ENCODE data around the gene OR10H2.

Gene OR10H2

DNA sequence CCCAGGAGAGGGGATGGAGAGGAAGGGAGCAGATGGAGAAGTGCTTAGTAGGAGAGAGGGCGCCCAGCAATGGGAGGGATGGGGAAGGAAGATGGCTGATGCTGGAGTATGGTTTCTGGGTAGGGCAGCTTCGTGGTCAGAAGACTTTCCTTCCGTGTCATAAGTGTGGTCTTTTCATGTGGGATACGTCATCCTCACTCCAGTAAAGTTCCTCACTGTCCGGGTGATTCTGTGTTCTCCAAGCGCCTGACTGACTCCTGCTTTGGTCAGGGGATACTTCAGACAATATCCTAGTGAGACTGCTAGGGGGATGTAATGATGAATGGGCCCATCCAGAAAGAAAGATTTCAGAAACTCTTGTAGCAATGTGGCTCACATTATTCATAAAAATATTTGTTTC, 6.1 kb downstream of the OR10H2 start:
- Histone ChIP-seq H3K18ac (ENCODE audit: low read depth in 1 of 2, low read length in 2 of 2) (no peak overlapping the region), H3K14ac (ENCODE audit: low read length in 2 of 2) (no peak overlapping the region), H2AFZ (ENCODE audit: low read depth, low read length) (no peak overlapping the region), H4K8ac (ENCODE audit: low read length) (no peak overlapping the region), H3K9ac (ENCODE audit: low read length) (no peak overlapping the region), H2BK12ac (ENCODE audit: low read length in 2 of 2) (no peak overlapping the region), H3K4me3 (ENCODE audit: insufficient read depth in 1 of 2, low read depth in 1 of 2, low read length in 2 of 2) (no peak overlapping the region), H3K27ac (ENCODE audit: low read length, poor library complexity, severe bottlenecking) (no peak overlapping the region), H3K23ac (ENCODE audit: low read length in 2 of 2) (no peak overlapping the region), H3K4ac (ENCODE audit: low read depth in 1 of 2, low read length in 2 of 2) (no peak overlapping the region), H2BK5ac (ENCODE audit: low read depth, low read length, poor library complexity, severe bottlenecking) (no peak overlapping the region), H3K9me3 (ENCODE audit: control insufficient read depth, low read length) (peaks cover 2% of the 10 kb centered on the region), H4K91ac (ENCODE audit: low read length) (no peak overlapping the region), H3K36me3 (ENCODE audit: control insufficient read depth in 1 of 2, insufficient read depth in 2 of 2, low read depth in 1 of 2, low read length in 2 of 2) (no peaks in the 10 kb centered on the region), H2BK15ac (ENCODE audit: low read depth, poor library complexity, severe bottlenecking) (no peak overlapping the region), H3K79me1 (replicated peaks; ENCODE audit: low read length, poor library complexity, severe bottlenecking) (no peaks in the 10 kb centered on the region), H2BK120ac (ENCODE audit: low read depth, low read length) (no peak overlapping the region), H3K4me1 (ENCODE audit: control insufficient read depth, insufficient read depth, low read depth, low read length) (no peaks in the 10 kb centered on the region), H2AK5ac (ENCODE audit: low read length, severe bottlenecking) (no peak overlapping the region), H3K4me2 (ENCODE audit: low read length, poor library complexity, severe bottlenecking) (no peak overlapping the region), H3K27me3 (ENCODE audit: control insufficient read depth in 1 of 2, insufficient read depth in 1 of 2, low read length in 2 of 2) (no peaks in the 10 kb centered on the region)
- DNase-seq: no peak
- WGBS: 64% methylated on average over 6 of the region's 6 CpGs

- no peak within 1 kb of the TSS for H2AK5ac ChIP-seq (ENCODE audit: low read length, severe bottlenecking)
- no peak within 1 kb of the TSS for H3K9ac ChIP-seq (ENCODE audit: low read length)
- DNase-seq: no peak
- no peak within 1 kb of the TSS for H3K4me3 ChIP-seq (ENCODE audit: insufficient read depth in 1 of 2, low read depth in 1 of 2, low read length in 2 of 2)
- H3K4me2 ChIP-seq (ENCODE audit: low read length, poor library complexity, severe bottlenecking): no peak within 1 kb of the TSS
- no peak within 1 kb of the TSS for H2BK120ac ChIP-seq (ENCODE audit: low read depth, low read length)
- H3K14ac ChIP-seq (ENCODE audit: low read length in 2 of 2): no peak within 1 kb of the TSS
- H3K79me1 ChIP-seq (replicated peaks; ENCODE audit: low read length, poor library complexity, severe bottlenecking): no peaks in the 10 kb centered on the region
- no peak within 1 kb of the TSS for H2BK5ac ChIP-seq (ENCODE audit: low read depth, low read length, poor library complexity, severe bottlenecking)
- H2BK15ac ChIP-seq (ENCODE audit: low read depth, poor library complexity, severe bottlenecking): no peak within 1 kb of the TSS
- H3K4me1 ChIP-seq (ENCODE audit: control insufficient read depth, insufficient read depth, low read depth, low read length): no peaks in the 10 kb centered on the region
- H3K23ac ChIP-seq (ENCODE audit: low read length in 2 of 2): no peak within 1 kb of the TSS
- no peak within 1 kb of the TSS for H3K27ac ChIP-seq (ENCODE audit: low read length, poor library complexity, severe bottlenecking)
- 23% methylated on average over 4 of the region's 4 CpGs for WGBS
- no peak within 1 kb of the TSS for H3K4ac ChIP-seq (ENCODE audit: low read depth in 1 of 2, low read length in 2 of 2)
- H3K18ac ChIP-seq (ENCODE audit: low read depth in 1 of 2, low read length in 2 of 2): no peak within 1 kb of the TSS
- H4K8ac ChIP-seq (ENCODE audit: low read length): no peak within 1 kb of the TSS
- no peaks in the 10 kb centered on the region for H3K36me3 ChIP-seq (ENCODE audit: control insufficient read depth in 1 of 2, insufficient read depth in 2 of 2, low read depth in 1 of 2, low read length in 2 of 2)
- no peaks in the 10 kb centered on the region for H3K27me3 ChIP-seq (ENCODE audit: control insufficient read depth in 1 of 2, insufficient read depth in 1 of 2, low read length in 2 of 2)
- no peak within 1 kb of the TSS for H2BK12ac ChIP-seq (ENCODE audit: low read length in 2 of 2)
- H4K91ac ChIP-seq (ENCODE audit: low read length): no peak within 1 kb of the TSS
- peaks cover 25% of the 10 kb centered on the region for H3K9me3 ChIP-seq (ENCODE audit: control insufficient read depth, low read length)
- H2AFZ ChIP-seq (ENCODE audit: low read depth, low read length): no peak within 1 kb of the TSS
These were observed 9.9 kb downstream of the OR10H2 start, which contains the start of gene OR10H3 for GRCh38 chr19:15737722-15738121. TSS of gene OR10H3 (plus strand) at chr19:15737985. CDS start at chr19:15741393, 3,408 bp downstream.

GRCh38 chr19:15740785-15741184, 13.0 kb downstream of the OR10H2 start:
- no peak overlapping the region for H3K23ac ChIP-seq (ENCODE audit: low read length in 2 of 2)
- H3K4me1 ChIP-seq (ENCODE audit: control insufficient read depth, insufficient read depth, low read depth, low read length): no peaks in the 10 kb centered on the region
- no peak overlapping the region for H2BK5ac ChIP-seq (ENCODE audit: low read depth, low read length, poor library complexity, severe bottlenecking)
- H4K91ac ChIP-seq (ENCODE audit: low read length): no peak overlapping the region
- no peak overlapping the region for H3K4me2 ChIP-seq (ENCODE audit: low read length, poor library complexity, severe bottlenecking)
- H2AK5ac ChIP-seq (ENCODE audit: low read length, severe bottlenecking): no peak overlapping the region
- H3K79me1 ChIP-seq (replicated peaks; ENCODE audit: low read length, poor library complexity, severe bottlenecking): no peaks in the 10 kb centered on the region
- H4K8ac ChIP-seq (ENCODE audit: low read length): no peak overlapping the region
- no peak overlapping the region for H3K4me3 ChIP-seq (ENCODE audit: insufficient read depth in 1 of 2, low read depth in 1 of 2, low read length in 2 of 2)
- no peak overlapping the region for H3K27ac ChIP-seq (ENCODE audit: low read length, poor library complexity, severe bottlenecking)
- H3K36me3 ChIP-seq (ENCODE audit: control insufficient read depth in 1 of 2, insufficient read depth in 2 of 2, low read depth in 1 of 2, low read length in 2 of 2): no peaks in the 10 kb centered on the region
- DNase-seq: no peak
- H3K4ac ChIP-seq (ENCODE audit: low read depth in 1 of 2, low read length in 2 of 2): no peak overlapping the region
- H3K27me3 ChIP-seq (ENCODE audit: control insufficient read depth in 1 of 2, insufficient read depth in 1 of 2, low read length in 2 of 2): no peaks in the 10 kb centered on the region
- no peak overlapping the region for H2BK120ac ChIP-seq (ENCODE audit: low read depth, low read length)
- no peak overlapping the region for H2BK15ac ChIP-seq (ENCODE audit: low read depth, poor library complexity, severe bottlenecking)
- no peak overlapping the region for H3K14ac ChIP-seq (ENCODE audit: low read length in 2 of 2)
- H2AFZ ChIP-seq (ENCODE audit: low read depth, low read length): no peak overlapping the region
- H3K18ac ChIP-seq (ENCODE audit: low read depth in 1 of 2, low read length in 2 of 2): no peak overlapping the region
- no peak overlapping the region for H2BK12ac ChIP-seq (ENCODE audit: low read length in 2 of 2)
- no CpG with 5 or more reads among the region's 1 CpG for WGBS
- no peak overlapping the region for H3K9ac ChIP-seq (ENCODE audit: low read length)
- peaks cover 25% of the 10 kb centered on the region for H3K9me3 ChIP-seq (ENCODE audit: control insufficient read depth, low read length)

DNA sequence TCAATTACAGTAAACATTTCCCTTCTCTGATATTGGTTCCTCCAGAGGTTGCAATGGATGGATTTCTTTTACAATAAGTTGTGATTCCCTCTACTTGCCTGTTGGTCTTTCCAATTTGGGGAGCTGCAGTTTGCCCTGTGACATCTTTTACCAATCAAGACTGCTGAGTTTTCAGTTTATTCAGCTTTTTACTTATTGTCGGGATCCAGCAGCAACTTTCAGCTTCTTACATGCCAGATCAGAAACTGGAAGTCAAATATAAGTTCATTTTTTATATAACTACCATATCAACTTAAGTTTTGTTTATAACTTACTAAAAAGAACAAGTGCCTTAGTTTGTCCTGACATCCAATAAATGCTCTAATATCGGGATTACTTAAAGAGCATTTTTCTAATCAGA, 20.4 kb downstream of the OR10H2 start:
- Histone ChIP-seq H3K4me1 (ENCODE audit: control insufficient read depth, insufficient read depth, low read depth, low read length) (no peaks in the 10 kb centered on the region), H3K27ac (ENCODE audit: low read length, poor library complexity, severe bottlenecking) (no peak overlapping the region), H3K23ac (ENCODE audit: low read length in 2 of 2) (no peak overlapping the region), H3K79me1 (replicated peaks; ENCODE audit: low read length, poor library complexity, severe bottlenecking) (no peaks in the 10 kb centered on the region), H3K14ac (ENCODE audit: low read length in 2 of 2) (no peak overlapping the region), H3K36me3 (ENCODE audit: control insufficient read depth in 1 of 2, insufficient read depth in 2 of 2, low read depth in 1 of 2, low read length in 2 of 2) (no peaks in the 10 kb centered on the region), H3K4ac (ENCODE audit: low read depth in 1 of 2, low read length in 2 of 2) (no peak overlapping the region), H4K91ac (ENCODE audit: low read length) (no peak overlapping the region), H3K4me3 (ENCODE audit: insufficient read depth in 1 of 2, low read depth in 1 of 2, low read length in 2 of 2) (no peak overlapping the region), H3K18ac (ENCODE audit: low read depth in 1 of 2, low read length in 2 of 2) (no peak overlapping the region), H2BK5ac (ENCODE audit: low read depth, low read length, poor library complexity, severe bottlenecking) (no peak overlapping the region), H2BK12ac (ENCODE audit: low read length in 2 of 2) (no peak overlapping the region), H2BK120ac (ENCODE audit: low read depth, low read length) (no peak overlapping the region), H4K8ac (ENCODE audit: low read length) (no peak overlapping the region), H3K9me3 (ENCODE audit: control insufficient read depth, low read length) (no peaks in the 10 kb centered on the region), H3K4me2 (ENCODE audit: low read length, poor library complexity, severe bottlenecking) (no peak overlapping the region), H3K9ac (ENCODE audit: low read length) (no peak overlapping the region), H2BK15ac (ENCODE audit: low read depth, poor library complexity, severe bottlenecking) (no peak overlapping the region), H2AK5ac (ENCODE audit: low read length, severe bottlenecking) (no peak overlapping the region), H2AFZ (ENCODE audit: low read depth, low read length) (no peak overlapping the region), H3K27me3 (ENCODE audit: control insufficient read depth in 1 of 2, insufficient read depth in 1 of 2, low read length in 2 of 2) (peaks cover 0 to 5% of the 10 kb centered on the region in 2 experiments)
- no peak for DNase-seq
- 100% methylated on average over 1 of the region's 2 CpGs for WGBS
